Stimulated activated CD8-positive, alpha-beta memory T cell treated with anti-CD3 and anti-CD28 coated beads, Interleukin-15, amount 100 ng/mL, for 4 hours (primary cell): ENCODE data around the gene FIG4.
"Not testable (repeated sequence)": the region's sequence is repeated elsewhere in the genome, so short reads cannot be mapped to it uniquely, and the experiment has no call there.

Experiments
- DNase-seq, 2 donors: peaks; one replicate each; pipeline ENCODE4 v3.0.0-alpha.2; 2020; ENCODE audit warnings: low read depth in 2 of 2

FIG4 gene

GRCh38 chr6:109794201-109794923 is 103.3 kb downstream of the FIG4 start:
- no peak for DNase-seq

- no peak for DNase-seq
Observed at GRCh38 chr6:109795994-109796555, 105.0 kb downstream of the FIG4 start.

- no peak for DNase-seq
Observed at GRCh38 chr6:109799129-109799528, 108.0 kb downstream of the FIG4 start.

- no peak for DNase-seq
Observed at GRCh38 chr6:109799664-109800063, 108.6 kb downstream of the FIG4 start.

GRCh38 chr6:109800771-109801170 is 109.7 kb downstream of the FIG4 start:
- DNase-seq: no peak

- DNase-seq: no peak
Observed at GRCh38 chr6:109801794-109802193, 110.7 kb downstream of the FIG4 start.

- DNase-seq: no peak
Observed at GRCh38 chr6:109804020-109804419, 112.9 kb downstream of the FIG4 start.

- no peak for DNase-seq
Observed at GRCh38 chr6:109807881-109808280, 116.8 kb downstream of the FIG4 start.

- DNase-seq: no peak
Observed at GRCh38 chr6:109808837-109809236, 117.7 kb downstream of the FIG4 start.

GRCh38 chr6:109815054-109815453 is 124.0 kb downstream of the FIG4 start:
- DNase-seq: no peak

- DNase-seq: no peak
Observed at GRCh38 chr6:109816452-109817374, 125.6 kb downstream of the FIG4 start.

GRCh38 chr6:109820706-109821350 is 129.7 kb downstream of the FIG4 start:
- no peak for DNase-seq

- DNase-seq: no peak
Observed at GRCh38 chr6:109821428-109821827, 130.3 kb downstream of the FIG4 start.

GRCh38 chr6:109824105-109824504 is 133.0 kb downstream of the FIG4 start:
- no peak for DNase-seq

GRCh38 chr6:109826551-109826950 is 135.5 kb downstream of the FIG4 start:
- DNase-seq: no peak

- DNase-seq: not testable (repeated sequence)
Observed at GRCh38 chr6:109831352-109831751, 140.3 kb downstream of the FIG4 start.

- no peak for DNase-seq
Observed at GRCh38 chr6:109834131-109834530, 143.0 kb downstream of the FIG4 start.

- DNase-seq: no peak
Observed at GRCh38 chr6:109834595-109835437, 143.7 kb downstream of the FIG4 start.

GRCh38 chr6:109840034-109840433 is 148.9 kb downstream of the FIG4 start:
- no peak for DNase-seq

- no peak for DNase-seq
Observed at GRCh38 chr6:109840796-109841195, 149.7 kb downstream of the FIG4 start.

GRCh38 chr6:109841869-109842268 is 150.8 kb downstream of the FIG4 start:
- no peak for DNase-seq
